AG09319 (cell line): ENCODE data around the gene GGT7.
"Not testable (repeated sequence)": the region's sequence is repeated elsewhere in the genome, so short reads cannot be mapped to it uniquely, and the experiment has no call there.

ENCODE experiments used
- DNase-seq: peaks from one replicate; pipeline ENCODE4 v3.0.0-alpha.2; 2010; ENCODE audit warnings: low read depth; ENCODE audit errors: extremely low read depth
- CTCF ChIP-seq: IDR thresholded peaks from 2 replicates; pipeline ENCODE4 v1.5.1; 2011; ENCODE audit warnings: low read depth, mild to moderate bottlenecking, inconsistent platforms, low read length, moderate library complexity

GGT7 gene

GRCh38 chr20:34820805-34821578 lies 51.7 kb downstream of the GGT7 start:
- DNase-seq = no peak
- TF ChIP-seq CTCF = no peak

GRCh38 chr20:34817801-34818200 lies 54.9 kb downstream of the GGT7 start:
- no peak for DNase-seq
- TF ChIP-seq CTCF = no peak

- no peak for DNase-seq
- no peak for TF ChIP-seq CTCF
Measured at GRCh38 chr20:34817072-34817471, 55.6 kb downstream of the GGT7 start.

- no peak for TF ChIP-seq CTCF
- DNase-seq = no peak
Measured at GRCh38 chr20:34815636-34816035, 57.0 kb downstream of the GGT7 start.

GRCh38 chr20:34808583-34808982 lies 64.1 kb downstream of the GGT7 start:
- DNase-seq = no peak
- TF ChIP-seq CTCF = no peak

GRCh38 chr20:34807944-34808465 lies 64.7 kb downstream of the GGT7 start:
- DNase-seq = not testable (repeated sequence)

GRCh38 chr20:34806255-34806654 lies 66.4 kb downstream of the GGT7 start:
- no peak for TF ChIP-seq CTCF
- DNase-seq = no peak

- TF ChIP-seq CTCF = no peak
- no peak for DNase-seq
Measured at GRCh38 chr20:34798871-34799270, 73.8 kb downstream of the GGT7 start.
